Type B pancreatic cell (in vitro differentiated cells): ENCODE measurements around the gene PIK3AP1. TPM values are rescaled to one million over a fixed set of nuclear protein-coding genes. Genes with fewer than 3 reads are reported as not detected.
"Not testable (repeated sequence)": the region's sequence is repeated elsewhere in the genome, so short reads cannot be mapped to it uniquely, and the experiment has no call there.

Experiments
- DNase-seq: peaks from one replicate; pipeline ENCODE4 v3.0.0; 2021; ENCODE audit warnings: mixed read lengths; ENCODE audit not compliant: unreplicated experiment; ENCODE audit errors: extremely low spot score
- H3K27ac Mint-ChIP-seq: 2 replicates; pipeline ENCODE4 v1.8.0; 2021; ENCODE audit warnings: mild to moderate bottlenecking, mixed read lengths
- H3K27me3 Mint-ChIP-seq: 2 replicates; pipeline ENCODE4 v1.8.0; 2021; ENCODE audit warnings: mixed read lengths
- H3K36me3 Mint-ChIP-seq: 2 replicates; pipeline ENCODE4 v1.8.0; 2021; ENCODE audit warnings: mixed read lengths
- H3K4me1 Mint-ChIP-seq: one replicate; pipeline ENCODE4 v1.8.0; 2021; ENCODE audit warnings: mixed read lengths; ENCODE audit not compliant: unreplicated experiment
- H3K4me3 Mint-ChIP-seq: 2 replicates; pipeline ENCODE4 v1.8.0; 2021; ENCODE audit warnings: mild to moderate bottlenecking, mixed read lengths
- H3K9me3 Mint-ChIP-seq: 2 replicates; pipeline ENCODE4 v1.8.0; 2021; ENCODE audit warnings: mixed read lengths
- total RNA-seq: library from RNA; stranded (reverse); gene quantifications from 2 replicates; pipeline ENCODE4 v1.2.1, GENCODE V29; 2021; ENCODE audit warnings: low replicate concordance
- TF ChIP-seq, protein P1 (sequence below): fragments of 200-600 bp; sonication (generic); conservative IDR thresholded peaks from 2 replicates; pipeline ENCODE4 v1.5.0; 2021; ENCODE audit warnings: antibody characterized with exemption, mild to moderate bottlenecking

PIK3AP1 gene
- total RNA-seq, 1 donor from 2014 or later: 3.5 TPM

GRCh38 chr10:96764425-96765060, 44.2 kb upstream of the PIK3AP1 start:
- peaks cover 5% of the 10 kb centered on the region for H3K27me3 Mint-ChIP-seq
- DNase-seq: no peak
- no peaks in the 10 kb centered on the region for H3K4me1 Mint-ChIP-seq
- H3K9me3 Mint-ChIP-seq: no peaks in the 10 kb centered on the region
- TF ChIP-seq, protein P1, sequence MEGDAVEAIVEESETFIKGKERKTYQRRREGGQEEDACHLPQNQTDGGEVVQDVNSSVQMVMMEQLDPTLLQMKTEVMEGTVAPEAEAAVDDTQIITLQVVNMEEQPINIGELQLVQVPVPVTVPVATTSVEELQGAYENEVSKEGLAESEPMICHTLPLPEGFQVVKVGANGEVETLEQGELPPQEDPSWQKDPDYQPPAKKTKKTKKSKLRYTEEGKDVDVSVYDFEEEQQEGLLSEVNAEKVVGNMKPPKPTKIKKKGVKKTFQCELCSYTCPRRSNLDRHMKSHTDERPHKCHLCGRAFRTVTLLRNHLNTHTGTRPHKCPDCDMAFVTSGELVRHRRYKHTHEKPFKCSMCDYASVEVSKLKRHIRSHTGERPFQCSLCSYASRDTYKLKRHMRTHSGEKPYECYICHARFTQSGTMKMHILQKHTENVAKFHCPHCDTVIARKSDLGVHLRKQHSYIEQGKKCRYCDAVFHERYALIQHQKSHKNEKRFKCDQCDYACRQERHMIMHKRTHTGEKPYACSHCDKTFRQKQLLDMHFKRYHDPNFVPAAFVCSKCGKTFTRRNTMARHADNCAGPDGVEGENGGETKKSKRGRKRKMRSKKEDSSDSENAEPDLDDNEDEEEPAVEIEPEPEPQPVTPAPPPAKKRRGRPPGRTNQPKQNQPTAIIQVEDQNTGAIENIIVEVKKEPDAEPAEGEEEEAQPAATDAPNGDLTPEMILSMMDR: no peak
- no peak overlapping the region for H3K27ac Mint-ChIP-seq
- no peaks in the 10 kb centered on the region for H3K36me3 Mint-ChIP-seq
- H3K4me3 Mint-ChIP-seq: no peak overlapping the region

DNA sequence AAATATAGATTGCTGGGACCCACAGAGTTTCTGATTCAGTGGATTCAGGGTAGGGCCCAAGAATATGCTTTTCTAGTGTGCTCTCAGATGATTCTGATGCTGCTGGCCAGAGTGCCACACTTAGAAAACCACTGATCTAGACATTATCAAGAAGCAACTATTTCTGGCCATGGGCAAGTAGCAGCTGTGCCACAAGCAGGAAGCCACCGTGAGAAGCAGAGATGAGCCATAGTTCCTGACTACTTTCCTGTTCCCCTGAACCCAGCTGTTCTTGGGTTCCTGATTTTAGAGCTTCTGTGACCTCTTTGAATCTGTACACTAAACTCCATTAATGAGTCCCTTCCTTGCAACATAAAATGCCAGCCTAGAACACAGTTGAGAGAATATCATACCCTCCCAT, 38.1 kb upstream of the PIK3AP1 start:
- H3K9me3 Mint-ChIP-seq: no peaks in the 10 kb centered on the region
- no peak overlapping the region for H3K4me3 Mint-ChIP-seq
- H3K27me3 Mint-ChIP-seq: peaks cover 7% of the 10 kb centered on the region
- H3K36me3 Mint-ChIP-seq: no peaks in the 10 kb centered on the region
- no peak for DNase-seq
- TF ChIP-seq, protein P1: no peak
- H3K4me1 Mint-ChIP-seq: no peaks in the 10 kb centered on the region
- H3K27ac Mint-ChIP-seq: no peak overlapping the region

GRCh38 chr10:96756111-96756903, 36.0 kb upstream of the PIK3AP1 start:
- Mint-ChIP-seq H3K4me3 (no peak overlapping the region), H3K27ac (no peak overlapping the region), H3K36me3 (no peaks in the 10 kb centered on the region), H3K9me3 (no peaks in the 10 kb centered on the region), H3K27me3 (peaks cover 7% of the 10 kb centered on the region), H3K4me1 (no peaks in the 10 kb centered on the region)
- TF ChIP-seq, protein P1: no peak
- DNase-seq: no peak

DNA sequence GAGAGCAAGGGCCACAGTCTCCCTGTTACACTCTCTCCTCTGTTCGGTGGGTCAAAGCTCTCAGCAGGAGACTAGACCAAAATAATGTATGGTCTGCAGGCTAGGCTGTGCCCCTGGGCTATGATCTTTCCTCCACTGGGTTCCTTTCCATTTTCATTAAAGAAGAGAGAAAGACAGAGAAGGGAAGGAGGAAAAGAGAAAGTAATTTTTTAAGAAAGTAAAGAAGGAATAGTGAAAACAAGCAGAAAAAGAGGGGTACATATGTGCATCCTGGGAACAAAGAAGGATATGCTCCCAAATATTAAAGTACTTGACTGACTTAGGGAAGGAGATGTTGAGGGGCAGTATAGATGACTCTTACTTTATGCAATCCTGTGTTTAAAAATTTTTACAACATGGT, 33.6 kb upstream of the PIK3AP1 start:
- Mint-ChIP-seq H3K36me3 (no peaks in the 10 kb centered on the region), H3K4me1 (no peaks in the 10 kb centered on the region), H3K9me3 (no peaks in the 10 kb centered on the region), H3K27me3 (peaks cover 7% of the 10 kb centered on the region), H3K27ac (no peak overlapping the region), H3K4me3 (no peak overlapping the region)
- TF ChIP-seq, protein P1: no peak
- DNase-seq: no peak

- H3K4me1 Mint-ChIP-seq: no peaks in the 10 kb centered on the region
- no peaks in the 10 kb centered on the region for H3K36me3 Mint-ChIP-seq
- peaks cover 7% of the 10 kb centered on the region for H3K27me3 Mint-ChIP-seq
- DNase-seq: no peak
- TF ChIP-seq, protein P1: no peak
- no peaks in the 10 kb centered on the region for H3K9me3 Mint-ChIP-seq
- no peak overlapping the region for H3K4me3 Mint-ChIP-seq
- no peak overlapping the region for H3K27ac Mint-ChIP-seq
Measured at GRCh38 chr10:96752375-96752774, 32.1 kb upstream of the PIK3AP1 start.

DNA sequence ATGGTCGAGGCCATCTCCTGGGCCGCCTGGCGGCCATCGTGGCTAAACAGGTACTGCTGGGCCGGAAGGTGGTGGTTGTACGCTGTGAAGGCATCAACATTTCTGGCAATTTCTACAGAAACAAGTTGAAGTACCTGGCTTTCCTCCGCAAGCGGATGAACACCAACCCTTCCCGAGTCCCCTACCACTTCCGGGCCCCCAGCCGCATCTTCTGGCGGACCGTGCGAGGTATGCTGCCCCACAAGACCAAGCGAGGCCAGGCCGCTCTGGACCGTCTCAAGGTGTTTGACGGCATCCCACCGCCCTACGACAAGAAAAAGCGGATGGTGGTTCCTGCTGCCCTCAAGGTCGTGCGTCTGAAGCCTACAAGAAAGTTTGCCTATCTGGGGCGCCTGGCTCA, 30.0 kb upstream of the PIK3AP1 start:
- not testable (repeated sequence) for DNase-seq, H3K4me1 Mint-ChIP-seq, H3K27me3 Mint-ChIP-seq, H3K36me3 Mint-ChIP-seq, H3K27ac Mint-ChIP-seq, H3K9me3 Mint-ChIP-seq, H3K4me3 Mint-ChIP-seq
